ENCODE data around the gene LY86. TPM values are rescaled to one million over a fixed set of nuclear protein-coding genes. Genes with fewer than 3 reads are reported as not detected.

LY86 gene
- total and polyA plus RNA-seq, 10 of the 15 experiments (the other 5 are each of a cell fraction or from before 2014, with no cell fraction given) = 68.2 to 457 (median 128) TPM

DNA sequence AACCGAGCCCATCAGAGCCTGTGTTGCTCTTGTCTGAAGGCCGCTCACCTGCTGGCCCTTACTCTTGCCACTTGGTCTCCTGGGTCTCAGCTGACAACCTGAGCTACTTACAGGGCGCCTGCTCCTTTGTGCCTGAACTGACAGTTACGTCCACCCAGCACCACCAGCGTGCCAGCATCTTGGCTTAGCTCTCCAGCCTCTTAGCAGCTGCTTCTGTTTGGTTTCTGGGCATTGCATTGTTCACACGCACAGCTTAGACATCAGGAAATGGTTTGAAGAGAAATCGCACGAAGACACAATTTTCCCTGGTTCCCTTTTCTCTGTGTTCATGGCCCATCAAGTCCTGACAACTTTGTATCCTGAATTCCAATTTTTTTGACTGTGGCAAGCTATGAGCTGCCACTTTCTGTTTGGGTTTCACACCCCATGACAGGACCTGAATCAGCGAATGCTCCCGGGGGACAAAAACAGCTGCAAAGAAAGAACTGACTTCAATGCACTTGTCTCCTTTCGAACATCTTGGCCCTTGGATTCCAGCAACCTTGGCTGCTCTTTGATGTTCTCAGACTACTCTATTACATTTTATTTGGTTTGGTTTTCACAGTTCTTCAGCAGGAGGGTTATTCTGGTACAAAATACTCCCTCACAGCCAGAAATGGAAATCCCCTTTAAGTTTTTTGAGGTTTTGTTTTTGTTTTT is 45.2 kb upstream of the LY86 start (continued):
- no peak for TF ChIP-seq IRF5 (IDR thresholded peaks at IDR 0.05; ENCODE audit: borderline replicate concordance)
- no peak for TF ChIP-seq HDAC2 (IDR thresholded peaks at IDR 0.05)
- TF ChIP-seq EZH2 (IDR thresholded peaks at IDR 0.05; ENCODE audit: borderline replicate concordance, control insufficient read depth, low read depth, low read length) = no peak
- TF ChIP-seq NBN (IDR thresholded peaks at IDR 0.05) = no peak
- 0 out of 2 replicates have a peak, but pooled peaks have one; percentile 31 for TF ChIP-seq TCF7 (IDR thresholded peaks at IDR 0.05; ENCODE audit: borderline replicate concordance)
- TF ChIP-seq, protein P1, sequence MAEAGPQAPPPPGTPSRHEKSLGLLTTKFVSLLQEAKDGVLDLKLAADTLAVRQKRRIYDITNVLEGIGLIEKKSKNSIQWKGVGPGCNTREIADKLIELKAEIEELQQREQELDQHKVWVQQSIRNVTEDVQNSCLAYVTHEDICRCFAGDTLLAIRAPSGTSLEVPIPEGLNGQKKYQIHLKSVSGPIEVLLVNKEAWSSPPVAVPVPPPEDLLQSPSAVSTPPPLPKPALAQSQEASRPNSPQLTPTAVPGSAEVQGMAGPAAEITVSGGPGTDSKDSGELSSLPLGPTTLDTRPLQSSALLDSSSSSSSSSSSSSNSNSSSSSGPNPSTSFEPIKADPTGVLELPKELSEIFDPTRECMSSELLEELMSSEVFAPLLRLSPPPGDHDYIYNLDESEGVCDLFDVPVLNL (IDR thresholded peaks at IDR 0.05; ENCODE audit: low read depth, low read length) = no peak
- TF ChIP-seq CTCF (IDR thresholded peaks at IDR 0.05 in 2 of 3, conservative IDR thresholded peaks at IDR 0.05 in 1 of 3; ENCODE audit: control insufficient read depth in 2 of 3, extremely low read depth in 1 of 3, insufficient read depth in 1 of 3, low read depth in 3 of 3, low read length in 3 of 3) = no peak
- TF ChIP-seq SIX5 (IDR thresholded peaks at IDR 0.05; ENCODE audit: low read depth, low read length, severe bottlenecking) = no peak
- TF ChIP-seq POLR2AphosphoS2 (IDR thresholded peaks at IDR 0.05; ENCODE audit: low read depth, low read length) = no peak
- no peak; the same call in 1 of the 2 replicates for TF ChIP-seq ZNF217 (IDR thresholded peaks at IDR 0.05)

Data from GM12878 (cell line).